ENCODE results near the gene BTAF1.

- no peak for TF ChIP-seq CTCF (IDR thresholded peaks at IDR 0.05; ENCODE audit: insufficient read depth, low read length)
- no peak for TF ChIP-seq REST (IDR thresholded peaks at IDR 0.05; ENCODE audit: insufficient replicate concordance, low read depth)
Observed at GRCh38 chr10:91885362-91886079, 38.0 kb upstream of the BTAF1 start.

Measured in HL-60 (cell line).